Measurements from ENCODE around the gene TMEM139. TPM values are rescaled to one million over a fixed set of nuclear protein-coding genes. Genes with fewer than 3 reads are reported as not detected.

The TMEM139 gene
- total RNA-seq, 1 experiment from 2014 or later: 19.1 TPM

DNA sequence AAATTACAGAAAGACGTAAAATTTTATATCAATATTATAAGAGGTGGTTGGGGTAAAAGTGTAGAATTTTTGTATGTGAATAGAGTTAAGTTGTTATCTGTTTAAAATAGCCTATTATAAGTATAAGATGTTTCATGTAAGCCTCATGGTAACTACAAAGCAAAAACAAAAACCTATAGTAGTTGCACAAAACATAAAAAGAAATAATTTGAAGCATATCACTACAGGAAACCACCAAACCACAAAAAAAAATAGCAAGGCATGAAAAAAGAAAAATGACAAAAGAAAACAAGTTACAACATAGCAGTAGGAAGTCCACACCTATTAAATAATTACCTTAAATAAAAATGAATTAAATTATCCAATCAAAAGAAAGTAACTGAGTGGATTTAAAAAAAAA is 33.9 kb upstream of the TMEM139 start:
- Mint-ChIP-seq H3K4me3 (ENCODE audit: unreplicated experiment) (no peak overlapping the region), H3K27me3 (ENCODE audit: insufficient read depth, unreplicated experiment) (no peaks in the 10 kb centered on the region), H3K36me3 (ENCODE audit: insufficient read depth, unreplicated experiment) (no peaks in the 10 kb centered on the region), H3K27ac (ENCODE audit: unreplicated experiment) (no peak overlapping the region), H3K4me1 (ENCODE audit: low read depth, unreplicated experiment) (peaks cover 34% of the 10 kb centered on the region), H3K9me3 (ENCODE audit: unreplicated experiment) (peaks cover 22% of the 10 kb centered on the region)
- POLR2A ChIA-PET: no interaction called here
- CTCF ChIA-PET: no interaction called here
- no TSS peak for BruUV-seq (replicated peaks)
- Histone ChIP-seq H3K4me1 (peaks cover 21% of the 10 kb centered on the region), H3K4me3 (ENCODE audit: low read depth, low read length) (no peak overlapping the region), H3K9me3 (0 out of 2 replicates have a peak, but pooled peaks cover 2% of the 10 kb centered on the region), H3K27me3 (replicated peaks; ENCODE audit: control insufficient read depth, insufficient read depth, low read length) (no peaks in the 10 kb centered on the region), H3K36me3 (ENCODE audit: control insufficient read depth, insufficient read depth, low read length) (no peaks in the 10 kb centered on the region)
- intact Hi-C loops (cut with micrococcal nuclease; ENCODE audit: unreplicated experiment): no loop called here
- DNase-seq: no peak
- TF ChIP-seq, protein P1, sequence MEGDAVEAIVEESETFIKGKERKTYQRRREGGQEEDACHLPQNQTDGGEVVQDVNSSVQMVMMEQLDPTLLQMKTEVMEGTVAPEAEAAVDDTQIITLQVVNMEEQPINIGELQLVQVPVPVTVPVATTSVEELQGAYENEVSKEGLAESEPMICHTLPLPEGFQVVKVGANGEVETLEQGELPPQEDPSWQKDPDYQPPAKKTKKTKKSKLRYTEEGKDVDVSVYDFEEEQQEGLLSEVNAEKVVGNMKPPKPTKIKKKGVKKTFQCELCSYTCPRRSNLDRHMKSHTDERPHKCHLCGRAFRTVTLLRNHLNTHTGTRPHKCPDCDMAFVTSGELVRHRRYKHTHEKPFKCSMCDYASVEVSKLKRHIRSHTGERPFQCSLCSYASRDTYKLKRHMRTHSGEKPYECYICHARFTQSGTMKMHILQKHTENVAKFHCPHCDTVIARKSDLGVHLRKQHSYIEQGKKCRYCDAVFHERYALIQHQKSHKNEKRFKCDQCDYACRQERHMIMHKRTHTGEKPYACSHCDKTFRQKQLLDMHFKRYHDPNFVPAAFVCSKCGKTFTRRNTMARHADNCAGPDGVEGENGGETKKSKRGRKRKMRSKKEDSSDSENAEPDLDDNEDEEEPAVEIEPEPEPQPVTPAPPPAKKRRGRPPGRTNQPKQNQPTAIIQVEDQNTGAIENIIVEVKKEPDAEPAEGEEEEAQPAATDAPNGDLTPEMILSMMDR (IDR thresholded peaks at IDR 0.05; ENCODE audit: insufficient read depth in 1 of 2, low read depth in 1 of 2, low read length in 1 of 2, severe bottlenecking in 1 of 2, unreplicated experiment in 1 of 2): no peak

DNA sequence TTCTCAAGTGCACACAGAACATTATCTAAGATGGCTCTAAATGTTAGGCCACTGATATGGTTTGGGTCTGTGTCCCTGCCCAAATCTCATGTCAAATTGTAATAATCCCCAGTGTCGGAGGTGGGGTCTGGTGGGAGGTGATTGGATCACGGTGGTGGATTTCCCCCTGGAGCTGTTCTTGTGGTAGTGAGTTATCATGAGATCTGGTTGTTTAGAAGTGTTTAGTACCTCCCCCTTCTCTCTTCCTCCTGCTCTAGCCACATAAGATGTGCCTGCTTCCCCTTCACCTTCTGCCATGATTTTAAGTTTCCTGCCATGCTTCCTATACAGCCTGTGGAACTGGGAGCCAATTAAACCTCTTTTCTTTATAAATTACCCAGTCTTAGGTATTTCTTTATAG is 32.8 kb upstream of the TMEM139 start:
- TF ChIP-seq, protein P1 (IDR thresholded peaks at IDR 0.05; ENCODE audit: insufficient read depth in 1 of 2, low read depth in 1 of 2, low read length in 1 of 2, severe bottlenecking in 1 of 2, unreplicated experiment in 1 of 2): no peak
- Mint-ChIP-seq H3K36me3 (ENCODE audit: insufficient read depth, unreplicated experiment) (no peaks in the 10 kb centered on the region), H3K4me1 (ENCODE audit: low read depth, unreplicated experiment) (peaks cover 34% of the 10 kb centered on the region), H3K27me3 (ENCODE audit: insufficient read depth, unreplicated experiment) (no peaks in the 10 kb centered on the region), H3K9me3 (ENCODE audit: unreplicated experiment) (peaks cover 22% of the 10 kb centered on the region), H3K27ac (ENCODE audit: unreplicated experiment) (no peak overlapping the region), H3K4me3 (ENCODE audit: unreplicated experiment) (no peak overlapping the region)
- POLR2A ChIA-PET: no interaction called here
- BruUV-seq (replicated peaks): no TSS peak
- CTCF ChIA-PET: no interaction called here
- Histone ChIP-seq H3K27me3 (replicated peaks; ENCODE audit: control insufficient read depth, insufficient read depth, low read length) (no peaks in the 10 kb centered on the region), H3K36me3 (ENCODE audit: control insufficient read depth, insufficient read depth, low read length) (no peaks in the 10 kb centered on the region), H3K9me3 (0 out of 2 replicates have a peak, but pooled peaks cover 2% of the 10 kb centered on the region), H3K4me1 (peaks cover 21% of the 10 kb centered on the region), H3K4me3 (ENCODE audit: low read depth, low read length) (no peak overlapping the region)
- no peak for DNase-seq
- intact Hi-C loops (cut with micrococcal nuclease; ENCODE audit: unreplicated experiment): no loop called here

DNA sequence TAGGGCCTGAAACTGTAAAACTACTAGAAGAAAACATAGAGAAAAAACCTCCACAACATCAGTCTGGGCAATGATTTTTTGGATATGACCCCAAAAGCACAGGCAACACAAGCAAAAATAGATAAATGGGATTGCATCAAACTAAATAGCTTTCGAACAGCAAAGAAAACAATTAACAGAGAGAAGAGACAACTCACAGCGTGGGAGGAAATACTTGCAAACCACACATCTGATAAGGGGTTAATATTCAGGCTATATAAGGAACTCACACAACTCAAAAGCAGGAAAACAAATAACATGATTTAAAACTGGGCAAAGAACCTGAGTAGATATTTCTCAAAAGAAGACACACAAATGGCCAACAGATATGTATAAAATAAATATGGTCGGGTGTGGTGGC is 29.2 kb upstream of the TMEM139 start:
- Mint-ChIP-seq H3K4me3 (ENCODE audit: unreplicated experiment) (no peak overlapping the region), H3K9me3 (ENCODE audit: unreplicated experiment) (peaks cover 13% of the 10 kb centered on the region), H3K27me3 (ENCODE audit: insufficient read depth, unreplicated experiment) (no peaks in the 10 kb centered on the region), H3K4me1 (ENCODE audit: low read depth, unreplicated experiment) (peaks cover 26% of the 10 kb centered on the region), H3K36me3 (ENCODE audit: insufficient read depth, unreplicated experiment) (no peaks in the 10 kb centered on the region), H3K27ac (ENCODE audit: unreplicated experiment) (no peak overlapping the region)
- 0 out of 2 replicates have a peak, but pooled peaks cover 2% of the 10 kb centered on the region for H3K9me3 ChIP-seq
- H3K4me3 ChIP-seq (ENCODE audit: low read depth, low read length): no peak overlapping the region
- intact Hi-C loops (cut with micrococcal nuclease; ENCODE audit: unreplicated experiment): no loop called here
- no peaks in the 10 kb centered on the region for H3K27me3 ChIP-seq (replicated peaks; ENCODE audit: control insufficient read depth, insufficient read depth, low read length)
- CTCF ChIA-PET: no interaction called here
- H3K36me3 ChIP-seq (ENCODE audit: control insufficient read depth, insufficient read depth, low read length): no peaks in the 10 kb centered on the region
- no TSS peak for BruUV-seq (replicated peaks)
- H3K4me1 ChIP-seq: peaks cover 18% of the 10 kb centered on the region
- DNase-seq: no peak
- TF ChIP-seq, protein P1 (IDR thresholded peaks at IDR 0.05; ENCODE audit: insufficient read depth in 1 of 2, low read depth in 1 of 2, low read length in 1 of 2, severe bottlenecking in 1 of 2, unreplicated experiment in 1 of 2): no peak
- POLR2A ChIA-PET: no interaction called here
